Bronchial epithelial cell (primary cell): ENCODE measurements around the gene FBXW12. TPM values are rescaled to one million over a fixed set of nuclear protein-coding genes. Genes with fewer than 3 reads are reported as not detected.

Experiments used
- DNase-seq: peaks from one replicate; pipeline ENCODE4 v3.0.0-alpha.2; 2010; ENCODE audit warnings: low read depth
- FAIRE-seq: peaks from 2 replicates; lab custom pipeline; 2011; peaks lifted over from hg19 to GRCh38; lab: Jason Lieb, UNC
- H3K27me3 ChIP-seq: 2 replicates; pipeline ENCODE4 v1.5.1; 2011; ENCODE audit warnings: low read length; ENCODE audit not compliant: control insufficient read depth, insufficient read depth
- H3K36me3 ChIP-seq: 2 replicates; pipeline ENCODE4 v1.5.1; 2011; ENCODE audit warnings: low read length; ENCODE audit not compliant: control insufficient read depth, insufficient read depth
- H3K4me3 ChIP-seq: 2 replicates; pipeline ENCODE4 v1.5.1; 2011; ENCODE audit warnings: mild to moderate bottlenecking, low read depth, low read length, control low read depth
- total RNA-seq: library from RNA; depleted of rRNA; stranded (reverse); fragments of >200 nt; gene quantifications from 2 replicates; pipeline ENCODE4 v1.2.1, GENCODE V29; 2014
- TF ChIP-seq, protein P1 (sequence below): IDR thresholded peaks from 2 replicates; pipeline ENCODE4 v1.5.1; 2011; ENCODE audit warnings: mild to moderate bottlenecking, moderate library complexity, low read length, control low read depth, inconsistent platforms; ENCODE audit not compliant: insufficient read depth, severe bottlenecking

FBXW12 gene
- total RNA-seq, 1 donor from 2014 or later: not detected

DNA sequence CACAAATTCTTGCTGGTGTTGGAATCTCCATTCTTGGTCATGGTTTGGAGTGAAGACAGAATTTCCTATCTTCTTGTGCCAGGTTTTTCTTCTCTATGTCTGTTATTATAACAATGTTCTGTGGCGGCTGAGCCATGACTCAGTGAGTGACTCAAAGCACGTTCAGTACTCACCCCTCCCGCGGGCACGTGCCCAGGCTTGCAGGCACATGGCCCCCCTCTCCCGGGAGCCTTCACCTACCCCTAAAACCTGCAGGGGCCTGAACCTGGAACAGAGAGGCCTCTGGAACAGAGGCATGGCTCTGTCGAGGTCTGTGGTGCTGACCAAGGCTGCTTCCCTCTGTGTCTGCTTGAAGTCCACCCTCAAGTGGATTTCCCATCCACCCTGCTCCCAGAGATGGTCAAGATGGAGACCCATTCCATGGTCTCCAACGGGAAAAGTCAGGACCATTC lies 30.3 kb downstream of the FBXW12 start:
- no peak overlapping the region for H3K4me3 ChIP-seq
- peaks cover 26% of the 10 kb centered on the region for H3K36me3 ChIP-seq
- H3K27me3 ChIP-seq: no peaks in the 10 kb centered on the region
- FAIRE-seq (peak; percentile 88), DNase-seq (peak; percentile 90)
- TF ChIP-seq, protein P1, sequence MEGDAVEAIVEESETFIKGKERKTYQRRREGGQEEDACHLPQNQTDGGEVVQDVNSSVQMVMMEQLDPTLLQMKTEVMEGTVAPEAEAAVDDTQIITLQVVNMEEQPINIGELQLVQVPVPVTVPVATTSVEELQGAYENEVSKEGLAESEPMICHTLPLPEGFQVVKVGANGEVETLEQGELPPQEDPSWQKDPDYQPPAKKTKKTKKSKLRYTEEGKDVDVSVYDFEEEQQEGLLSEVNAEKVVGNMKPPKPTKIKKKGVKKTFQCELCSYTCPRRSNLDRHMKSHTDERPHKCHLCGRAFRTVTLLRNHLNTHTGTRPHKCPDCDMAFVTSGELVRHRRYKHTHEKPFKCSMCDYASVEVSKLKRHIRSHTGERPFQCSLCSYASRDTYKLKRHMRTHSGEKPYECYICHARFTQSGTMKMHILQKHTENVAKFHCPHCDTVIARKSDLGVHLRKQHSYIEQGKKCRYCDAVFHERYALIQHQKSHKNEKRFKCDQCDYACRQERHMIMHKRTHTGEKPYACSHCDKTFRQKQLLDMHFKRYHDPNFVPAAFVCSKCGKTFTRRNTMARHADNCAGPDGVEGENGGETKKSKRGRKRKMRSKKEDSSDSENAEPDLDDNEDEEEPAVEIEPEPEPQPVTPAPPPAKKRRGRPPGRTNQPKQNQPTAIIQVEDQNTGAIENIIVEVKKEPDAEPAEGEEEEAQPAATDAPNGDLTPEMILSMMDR: no peak

DNA sequence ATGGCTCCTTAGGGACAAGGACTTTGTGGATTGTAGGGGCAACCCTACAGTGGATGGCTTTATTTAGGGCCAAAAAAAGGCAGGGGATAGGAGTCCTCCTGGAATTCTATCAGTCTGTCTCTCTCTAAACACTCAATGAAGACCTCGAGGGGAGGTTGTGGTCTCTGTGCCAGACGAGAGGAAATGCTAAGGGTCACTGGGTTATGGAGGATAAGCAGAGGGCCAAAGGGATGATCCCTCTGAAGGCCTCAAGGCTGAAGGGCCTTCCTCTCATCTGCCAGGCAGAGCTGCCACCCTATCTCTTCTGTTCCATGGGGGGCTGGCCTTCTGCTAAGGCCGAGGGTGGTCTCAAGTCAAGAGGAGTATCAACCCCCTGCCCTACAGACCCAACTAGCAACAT lies 30.9 kb downstream of the FBXW12 start:
- Histone ChIP-seq H3K4me3 (no peak overlapping the region), H3K27me3 (no peaks in the 10 kb centered on the region), H3K36me3 (peaks cover 30% of the 10 kb centered on the region)
- FAIRE-seq (no peak), DNase-seq (no peak)
- TF ChIP-seq, protein P1: no peak

DNA sequence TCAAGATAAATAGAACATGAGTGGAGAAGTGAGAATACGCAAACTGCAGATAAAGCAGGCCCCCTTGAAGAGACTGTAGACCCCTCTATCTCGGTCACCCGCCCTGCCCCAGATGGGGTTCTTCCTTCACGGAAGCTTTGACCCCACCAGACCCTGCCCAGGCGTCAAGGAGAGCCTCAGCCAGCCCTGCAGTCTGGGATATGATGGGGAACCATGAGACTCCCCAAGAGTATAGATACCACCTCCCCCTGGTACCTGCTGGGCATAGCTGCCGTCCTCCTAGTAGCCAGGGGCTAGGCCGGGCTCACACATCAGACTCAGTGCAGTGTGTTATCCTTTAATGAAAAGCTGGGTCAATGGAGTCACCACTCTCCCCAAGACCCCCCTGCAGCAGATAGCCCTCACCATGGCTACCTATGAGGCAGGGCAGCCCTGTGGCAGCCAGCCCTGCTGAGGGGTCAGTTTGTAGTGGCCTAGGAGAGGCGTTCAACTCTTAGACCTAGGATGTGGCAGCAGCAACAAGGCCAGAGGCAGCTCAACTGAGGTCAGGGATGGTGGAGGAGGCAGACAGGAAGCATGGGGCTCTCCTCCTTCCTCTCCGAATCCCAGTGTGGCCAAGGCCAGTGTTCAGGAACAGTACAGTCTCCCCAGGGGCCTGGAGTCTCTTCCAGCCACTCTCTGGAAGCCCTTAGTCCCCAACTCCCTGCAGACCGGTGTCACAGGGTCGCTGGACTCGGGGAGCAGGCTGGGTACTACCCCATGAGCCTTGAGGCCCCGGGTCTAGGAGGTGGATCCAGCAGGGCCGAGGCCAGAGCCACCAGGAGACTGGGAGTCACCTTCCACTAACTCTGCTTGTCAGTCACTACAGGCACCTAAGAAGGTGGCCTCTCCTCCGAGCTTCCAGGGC lies 31.8 kb downstream of the FBXW12 start:
- Histone ChIP-seq H3K27me3 (no peaks in the 10 kb centered on the region), H3K36me3 (peaks cover 37% of the 10 kb centered on the region), H3K4me3 (no peak overlapping the region)
- TF ChIP-seq, protein P1: no peak
- DNase-seq (no peak), FAIRE-seq (no peak)

GRCh38 chr3:48404440-48405342 lies 32.7 kb downstream of the FBXW12 start:
- DNase-seq (no peak), FAIRE-seq (no peak)
- Histone ChIP-seq H3K27me3 (no peaks in the 10 kb centered on the region), H3K36me3 (peaks cover 46% of the 10 kb centered on the region), H3K4me3 (no peak overlapping the region)
- TF ChIP-seq, protein P1: no peak

GRCh38 chr3:48405343-48405881 lies 33.4 kb downstream of the FBXW12 start:
- peaks cover 53% of the 10 kb centered on the region for H3K36me3 ChIP-seq
- TF ChIP-seq, protein P1: no peak
- FAIRE-seq (no peak), DNase-seq (no peak)
- H3K27me3 ChIP-seq: no peaks in the 10 kb centered on the region
- no peak overlapping the region for H3K4me3 ChIP-seq
